A549 (cell line): Measurements from ENCODE around the gene TRIM72.
"Not testable (repeated sequence)": the region's sequence is repeated elsewhere in the genome, so short reads cannot be mapped to it uniquely, and the experiment has no call there.

Source experiments
- BHLHE40 ChIP-seq: IDR thresholded peaks from 2 replicates; pipeline ENCODE4 v1.6.1; 2012; ENCODE audit warnings: low read depth, low read length, inconsistent platforms
- CTCF ChIP-seq: fragments of >200 bp; sonication (Bioruptor Twin); formaldehyde crosslinking; IDR thresholded peaks from 3 replicates; pipeline ENCODE4 v1.5.1; 2016
- GATA3 ChIP-seq: IDR thresholded peaks from 2 replicates; pipeline ENCODE4 v1.6.1; 2012; ENCODE audit warnings: borderline replicate concordance
- HMGXB4 ChIP-seq: fragments of 250-450 bp; sonication (Bioruptor Pico); IDR thresholded peaks from 2 replicates; pipeline ENCODE4 v1.5.0; 2021; ENCODE audit warnings: mild to moderate bottlenecking, moderate library complexity, borderline replicate concordance
- MAX ChIP-seq: IDR thresholded peaks from 2 replicates; pipeline ENCODE4 v1.6.1; 2012
- MYC ChIP-seq: IDR thresholded peaks from 2 replicates; pipeline ENCODE4 v1.6.1; 2012; ENCODE audit warnings: mild to moderate bottlenecking, inconsistent platforms, low read length, improper control_type of control experiment, borderline replicate concordance

DNA sequence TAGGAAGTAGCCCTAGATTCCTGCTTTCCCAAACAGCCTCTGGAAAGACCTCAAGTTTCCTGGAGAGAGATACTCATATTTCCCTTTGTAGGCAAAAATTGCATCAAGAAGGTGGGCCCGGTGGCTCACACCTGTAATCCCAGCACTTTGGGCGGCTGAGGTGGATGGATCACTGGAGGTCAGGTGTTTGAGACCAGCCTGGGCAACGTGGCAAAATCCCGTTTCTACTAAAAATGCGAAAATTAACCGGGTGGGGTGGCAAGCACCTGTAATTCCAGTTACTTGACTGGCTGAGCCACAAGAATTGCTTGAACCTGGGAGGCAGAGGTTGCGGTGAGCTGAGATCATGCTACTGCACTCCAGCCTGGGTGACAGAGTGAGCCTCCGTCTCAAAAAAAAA, 13.8 kb upstream of the TRIM72 start:
- not testable (repeated sequence) for TF ChIP-seq GATA3; CTCF; MYC; MAX; BHLHE40; HMGXB4 (CRISPR knock-in tag)
